ENCODE measurements around the gene PAX6.

Gene PAX6

DNA sequence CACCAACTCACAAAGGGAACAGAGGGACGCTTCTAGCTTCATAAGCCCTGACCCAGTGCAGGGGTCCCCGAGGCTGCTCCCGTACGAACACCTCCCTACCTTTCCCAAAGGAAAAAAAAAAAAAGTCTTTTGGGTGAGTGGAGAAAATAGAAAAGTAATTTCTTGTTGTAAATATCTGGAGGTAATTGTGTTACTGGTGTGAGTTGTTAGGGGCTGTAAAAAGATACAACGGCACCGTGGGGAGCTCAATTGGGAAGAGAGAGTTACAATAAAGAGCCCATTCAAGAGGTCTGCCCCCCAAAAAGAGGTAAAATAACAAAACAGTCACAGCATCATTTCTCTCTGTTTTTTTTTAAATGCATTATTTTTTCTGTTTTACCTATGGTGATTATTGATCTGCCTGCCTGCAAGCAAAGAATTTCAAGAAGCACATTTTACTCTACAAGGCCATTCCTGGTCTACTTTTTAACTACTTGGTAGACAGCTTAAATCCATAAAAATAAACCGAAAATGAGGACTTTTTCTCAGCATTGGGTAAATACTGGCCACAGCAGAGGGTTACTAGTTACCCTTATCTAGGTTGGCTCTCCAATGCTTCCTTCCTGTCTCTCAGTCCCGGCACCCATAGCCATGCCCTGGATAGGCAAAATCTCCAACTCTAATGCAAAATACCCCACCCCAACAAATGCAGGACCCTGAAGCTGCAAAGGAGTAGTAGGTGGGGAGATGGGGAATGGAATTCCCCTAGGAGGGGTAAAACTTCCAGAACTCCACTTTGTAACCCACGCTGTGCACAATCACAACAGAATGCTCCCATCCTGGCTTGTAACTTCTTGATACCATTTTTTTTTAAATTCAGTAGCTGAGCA, 3.1 kb downstream of the PAX6 start:
- no peak for DNase-seq

DNA sequence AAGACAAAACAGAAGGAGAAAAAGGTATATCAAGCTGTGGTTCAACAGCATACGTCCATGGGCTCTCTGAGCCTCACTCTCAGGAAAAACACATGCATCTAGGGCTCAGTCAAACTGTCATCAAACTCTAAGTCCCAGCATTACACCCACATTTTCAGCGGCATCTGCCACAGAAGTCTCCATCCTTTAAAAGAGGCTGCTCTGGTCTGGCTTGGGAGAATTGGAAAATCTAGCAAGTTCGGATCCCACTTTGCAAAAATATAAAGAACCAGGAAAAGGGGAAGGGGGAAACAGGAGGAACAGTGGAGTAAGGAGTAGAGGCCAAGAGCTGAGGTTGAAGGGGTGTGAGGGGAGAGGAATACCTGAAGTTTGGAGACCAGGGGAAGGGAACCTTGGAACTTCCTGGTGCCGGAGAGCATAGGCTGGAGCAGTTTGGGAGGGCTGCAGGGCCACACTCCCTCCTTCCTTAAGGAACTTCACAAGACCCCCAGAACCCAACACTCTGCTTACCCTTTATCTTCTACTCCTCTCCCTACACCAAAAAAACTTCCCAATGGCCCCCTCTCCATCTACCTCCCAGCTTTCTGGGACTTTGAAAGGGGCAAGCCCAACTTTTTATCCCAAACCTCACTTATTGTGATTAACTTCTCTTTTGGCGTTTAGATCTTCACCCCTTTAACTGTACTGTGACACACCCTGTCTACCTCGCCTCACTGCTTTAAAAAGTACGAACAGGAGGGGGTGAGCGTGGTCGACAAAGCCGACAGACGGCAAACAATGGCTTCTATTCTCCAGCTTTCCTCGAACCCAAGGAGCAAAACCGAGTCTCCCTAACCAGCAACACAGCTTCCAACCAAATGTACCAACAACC, 4.0 kb downstream of the PAX6 start:
- DNase-seq = no peak

DNA sequence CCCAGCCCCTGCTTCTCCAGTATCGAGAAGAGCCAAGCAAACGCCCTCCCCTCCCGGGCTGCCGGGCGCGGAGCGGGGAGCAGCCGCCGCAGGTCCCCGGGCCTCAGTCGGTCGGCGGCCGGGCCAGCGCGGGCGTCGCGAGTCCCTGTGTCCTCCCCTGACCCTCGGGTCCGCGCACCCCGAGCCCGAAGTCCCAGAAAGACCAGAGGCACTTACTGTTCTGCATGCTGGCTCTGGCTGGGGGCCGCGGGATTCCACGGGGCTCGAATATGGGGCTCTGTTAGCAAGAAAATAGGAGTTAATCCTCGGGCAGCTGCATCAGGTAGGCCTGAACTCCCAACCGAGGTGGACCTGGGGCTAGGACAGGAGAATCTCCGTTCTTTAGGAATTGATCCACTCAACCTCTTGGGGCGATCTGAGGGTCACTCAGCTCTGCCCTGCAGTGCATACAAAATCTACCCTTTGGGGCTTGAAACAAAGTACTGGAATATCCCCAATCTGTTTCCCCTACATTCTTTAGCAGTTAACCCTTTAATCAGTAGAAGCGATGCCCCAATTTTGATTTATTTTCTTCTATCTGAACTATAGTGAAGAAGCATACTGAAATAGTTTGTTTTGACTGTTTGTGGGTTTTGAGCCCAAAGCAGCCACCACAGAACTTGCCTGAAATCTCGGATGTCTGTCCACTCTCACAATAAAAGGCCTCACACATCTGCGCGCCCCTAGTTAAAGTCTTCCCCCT, 4.8 kb downstream of the PAX6 start:
- no peak for DNase-seq

DNA sequence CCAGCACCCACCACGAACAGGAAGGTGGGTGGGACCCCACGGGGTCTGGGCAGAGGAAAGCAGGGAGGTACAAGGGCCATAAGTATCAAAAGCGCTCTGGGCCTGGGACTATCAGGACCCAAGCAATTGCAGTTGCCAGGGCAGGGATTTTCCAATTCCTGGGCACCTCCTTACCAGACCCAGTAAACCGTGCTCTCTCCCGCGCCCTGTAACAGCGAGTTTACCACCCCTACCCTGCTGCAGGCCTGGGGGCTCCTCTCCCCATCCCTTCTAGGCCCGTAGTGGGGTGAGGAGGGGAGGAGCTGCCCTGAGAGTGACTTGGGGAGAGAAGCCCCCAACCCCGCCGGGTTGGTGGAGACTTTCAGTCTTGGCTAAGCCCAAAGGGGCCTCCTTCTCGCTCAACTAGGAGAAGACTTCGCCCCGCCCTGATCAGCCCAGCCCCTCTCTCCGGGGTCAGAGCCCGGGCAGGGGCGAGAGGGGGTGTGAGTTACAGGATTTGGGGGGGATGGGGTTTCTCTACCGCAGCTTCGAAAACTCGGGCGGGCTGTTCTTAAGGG, 5.4 kb downstream of the PAX6 start:
- DNase-seq = no peak

DNA sequence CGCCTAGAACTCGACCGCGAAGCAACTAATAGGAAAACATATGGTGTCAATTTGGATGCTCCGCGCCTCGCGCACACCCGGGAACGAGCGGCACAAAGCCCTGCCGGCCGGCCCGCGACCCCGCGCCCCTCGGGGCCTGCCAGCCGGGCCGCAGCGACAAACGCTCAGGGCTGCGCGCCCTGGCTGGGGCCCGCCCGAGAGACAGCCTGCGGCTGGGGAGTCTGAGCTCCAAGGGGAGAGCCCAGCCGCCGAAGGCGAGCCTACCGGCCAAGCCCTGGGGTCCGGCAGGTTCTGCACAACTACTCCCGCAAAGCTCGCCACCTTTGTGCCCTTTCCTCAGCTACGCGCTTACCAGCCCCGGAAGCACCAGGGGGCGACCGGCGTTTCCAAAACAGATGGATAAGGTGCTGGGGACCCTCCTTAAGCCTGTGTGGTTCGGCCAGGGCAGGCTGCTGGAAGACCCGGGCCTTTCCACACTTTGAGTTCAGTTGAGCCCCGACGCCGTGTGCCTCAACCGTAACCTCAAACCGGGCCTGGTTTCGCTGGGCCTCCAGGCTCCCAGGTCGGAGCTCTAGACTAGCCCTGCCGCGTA, 6.0 kb downstream of the PAX6 start:
- no peak for DNase-seq

DNA sequence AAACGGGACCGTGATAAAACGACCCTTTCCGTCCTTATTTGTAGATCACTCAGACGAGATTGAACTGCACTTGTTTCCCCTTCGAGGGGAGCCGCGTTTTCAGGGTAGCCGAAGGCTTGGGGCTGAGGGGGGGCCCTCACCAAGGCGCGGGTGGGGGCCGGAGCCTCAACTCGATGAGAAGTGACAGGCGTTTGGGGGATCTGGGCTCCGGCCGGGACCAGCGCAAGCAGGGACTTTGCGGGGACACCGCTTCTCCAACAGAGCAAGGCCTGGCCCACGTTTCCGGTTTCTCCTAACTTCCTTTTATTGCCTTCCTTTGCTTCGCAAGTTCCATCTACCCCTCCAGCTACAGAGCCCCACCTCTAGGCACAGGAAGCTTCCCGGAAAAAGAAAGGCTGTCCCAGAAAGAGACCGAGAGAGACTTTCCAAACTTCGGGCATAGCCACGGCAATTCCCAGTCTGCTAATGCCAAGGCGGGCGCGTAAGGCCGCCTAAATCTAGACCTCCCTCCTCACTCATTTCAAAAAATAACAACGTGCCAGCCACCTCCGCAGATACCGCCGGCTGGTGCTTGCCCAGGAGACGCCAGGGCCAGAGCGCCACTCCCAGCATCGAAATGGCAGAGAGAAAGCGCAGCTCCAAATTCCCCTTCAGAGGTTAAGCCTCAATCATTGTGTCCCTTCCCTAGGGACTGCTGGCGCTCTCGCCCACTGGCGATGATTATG, 6.6 kb downstream of the PAX6 start:
- DNase-seq = no peak

DNA sequence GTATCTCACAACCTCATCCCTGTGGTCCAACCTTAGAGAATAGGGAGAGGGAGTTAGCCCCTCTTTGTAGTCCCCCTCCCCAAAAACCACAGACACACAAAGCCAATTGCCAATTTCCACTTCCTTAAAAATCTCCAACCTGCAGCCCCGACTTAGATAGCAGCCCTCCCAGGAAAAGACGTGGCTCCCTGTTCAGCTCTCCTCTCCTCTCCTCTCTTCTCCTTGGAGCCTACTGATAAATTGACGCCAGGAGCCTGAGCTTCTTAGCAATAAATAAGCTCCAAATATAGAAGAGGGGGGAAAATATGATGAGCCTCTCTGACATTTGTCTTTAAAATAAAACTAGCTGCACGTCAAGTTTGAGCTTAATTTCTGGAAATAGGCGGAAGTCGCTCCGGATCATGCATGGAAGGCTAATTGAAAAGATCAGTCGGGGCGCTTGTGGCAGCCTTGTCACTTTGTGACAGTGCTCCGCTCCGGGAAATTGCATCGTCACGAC, 7.3 kb downstream of the PAX6 start:
- DNase-seq = no peak

DNA sequence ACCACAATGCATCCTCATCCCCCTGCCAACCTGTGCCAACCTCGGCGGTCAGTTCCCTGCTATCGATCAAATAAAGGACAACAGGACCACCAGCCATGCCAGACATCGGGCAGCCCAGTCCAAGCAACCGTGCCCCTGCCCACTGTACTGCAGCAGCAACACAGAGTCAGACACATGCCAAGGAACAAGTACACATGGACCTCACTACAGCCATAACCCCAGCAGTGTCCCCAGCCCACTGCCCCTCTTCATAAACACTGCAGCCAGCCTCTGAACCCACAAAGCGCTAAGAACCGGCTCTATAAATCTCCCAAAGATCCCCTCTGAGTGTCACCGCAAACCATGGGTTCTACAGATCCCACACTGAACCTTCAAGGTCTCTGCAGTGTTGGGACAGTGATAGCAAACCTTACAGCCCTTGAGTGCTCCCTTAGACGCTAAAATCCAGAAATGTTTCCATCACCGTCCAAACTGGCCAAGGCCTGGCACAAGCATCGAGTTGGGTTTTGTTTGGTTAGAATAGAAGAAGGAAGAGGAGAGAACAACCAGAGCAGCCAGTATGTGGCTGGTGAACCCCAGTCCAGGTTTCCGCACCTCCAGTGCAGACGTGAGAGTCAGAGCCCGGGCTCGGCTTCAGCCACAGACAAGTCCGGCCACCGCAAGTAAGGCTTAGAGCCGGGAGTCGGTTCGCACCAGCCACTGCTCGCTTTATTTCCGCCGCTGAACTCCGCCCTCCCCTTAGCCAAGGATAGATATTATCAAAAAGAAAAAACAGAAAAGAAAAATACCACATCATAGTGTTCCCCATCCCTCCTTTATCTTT, 7.9 kb downstream of the PAX6 start:
- DNase-seq = no peak

DNA sequence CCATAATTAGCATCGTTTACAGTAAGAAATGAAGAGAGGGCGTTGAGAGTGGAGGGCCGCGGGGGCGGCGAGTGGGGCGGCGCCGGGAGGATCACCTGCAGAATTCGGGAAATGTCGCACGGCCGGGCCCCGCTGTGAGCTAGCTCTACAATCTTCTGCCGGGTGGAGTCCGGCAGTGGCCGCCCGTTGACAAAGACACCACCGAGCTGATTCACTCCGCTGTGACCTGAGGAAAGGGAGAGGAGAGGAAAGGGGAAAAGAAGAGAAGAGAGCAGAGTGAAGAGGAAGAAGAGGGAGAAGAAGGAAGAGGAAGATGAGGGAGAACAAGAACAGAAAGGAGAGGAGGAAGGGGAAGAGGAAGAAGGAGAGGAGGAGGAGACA, 8.5 kb downstream of the PAX6 start:
- DNase-seq = no peak

DNA sequence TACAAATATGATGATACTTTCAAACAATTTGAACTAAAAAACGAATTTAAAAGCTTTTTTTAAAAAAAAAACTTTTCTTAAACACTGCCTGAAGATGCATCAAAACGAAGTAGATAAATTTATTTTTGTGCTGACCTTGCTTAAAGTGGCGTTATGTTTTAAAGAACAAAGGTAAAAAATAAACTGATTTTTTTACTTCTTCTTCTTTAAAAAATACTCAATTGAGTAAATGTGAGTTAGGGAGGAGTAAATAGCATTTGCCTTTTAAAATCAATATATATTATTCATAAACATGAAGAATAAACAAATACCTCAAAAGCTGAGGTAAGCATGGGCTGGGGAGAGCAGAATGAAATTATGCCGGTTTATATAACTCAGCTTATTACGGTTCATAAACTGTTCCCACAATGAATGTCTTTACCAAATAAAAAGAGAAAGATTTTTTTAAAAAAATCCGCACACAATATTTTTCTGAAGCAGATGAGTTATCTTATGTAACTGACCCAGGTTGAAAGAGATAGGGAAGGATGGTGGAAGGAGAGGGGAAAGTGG, 9.0 kb downstream of the PAX6 start:
- DNase-seq = no peak

DNA sequence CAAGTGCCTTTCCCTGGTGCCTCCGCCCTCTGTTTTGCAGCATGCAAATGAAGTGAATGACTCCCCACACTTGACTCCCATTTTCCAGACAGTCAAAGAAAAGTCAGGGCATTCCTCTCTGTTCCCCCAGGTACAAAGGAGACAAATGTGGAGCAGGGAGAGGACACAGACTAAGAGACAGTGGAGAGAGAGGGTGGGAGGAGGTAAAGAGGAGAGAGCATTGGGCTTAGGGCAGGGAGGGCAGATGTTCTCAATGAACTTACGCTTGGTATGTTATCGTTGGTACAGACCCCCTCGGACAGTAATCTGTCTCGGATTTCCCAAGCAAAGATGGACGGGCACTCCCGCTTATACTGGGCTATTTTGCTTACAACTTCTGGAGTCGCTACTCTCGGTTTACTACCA, 9.8 kb downstream of the PAX6 start:
- no peak for DNase-seq

DNA sequence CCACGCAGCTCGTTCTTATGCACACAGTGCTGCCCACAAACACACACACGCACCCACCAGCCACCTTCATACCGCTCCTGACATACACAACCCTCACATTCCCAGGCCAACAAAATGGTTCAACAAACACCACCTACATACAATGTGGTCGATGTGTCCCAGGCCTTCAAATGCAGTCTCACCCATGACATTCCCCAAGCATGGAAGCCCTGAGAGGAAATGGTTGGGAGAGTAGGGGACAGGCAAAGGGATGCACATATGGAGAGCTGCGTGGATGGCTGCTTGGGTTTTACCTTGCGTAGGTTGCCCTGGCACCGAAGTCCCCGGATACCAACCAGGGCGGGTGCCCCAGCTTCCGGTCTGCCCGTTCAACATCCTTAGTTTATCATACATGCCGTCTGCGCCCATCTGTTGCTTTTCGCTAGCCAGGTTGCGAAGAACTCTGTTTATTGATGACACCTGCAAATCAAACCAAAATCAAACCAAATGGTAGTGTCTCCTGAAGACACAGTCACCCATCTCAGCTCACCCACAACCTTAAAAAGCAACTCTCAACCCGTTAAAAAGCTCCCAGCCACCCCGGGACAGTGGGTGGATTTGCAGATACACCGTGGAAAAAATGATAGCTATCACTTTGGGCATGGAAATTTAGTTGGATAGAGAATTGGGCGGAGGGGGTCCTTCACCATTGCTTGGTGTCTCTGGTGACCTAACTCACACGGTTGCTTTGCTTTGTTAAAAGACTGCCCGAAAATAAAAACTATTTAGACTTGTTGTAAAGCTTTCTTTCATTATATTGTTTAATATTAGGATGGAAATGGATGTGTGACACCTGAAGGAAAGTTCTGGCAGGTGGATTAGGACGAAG, 10.5 kb downstream of the PAX6 start:
- no peak for DNase-seq

DNA sequence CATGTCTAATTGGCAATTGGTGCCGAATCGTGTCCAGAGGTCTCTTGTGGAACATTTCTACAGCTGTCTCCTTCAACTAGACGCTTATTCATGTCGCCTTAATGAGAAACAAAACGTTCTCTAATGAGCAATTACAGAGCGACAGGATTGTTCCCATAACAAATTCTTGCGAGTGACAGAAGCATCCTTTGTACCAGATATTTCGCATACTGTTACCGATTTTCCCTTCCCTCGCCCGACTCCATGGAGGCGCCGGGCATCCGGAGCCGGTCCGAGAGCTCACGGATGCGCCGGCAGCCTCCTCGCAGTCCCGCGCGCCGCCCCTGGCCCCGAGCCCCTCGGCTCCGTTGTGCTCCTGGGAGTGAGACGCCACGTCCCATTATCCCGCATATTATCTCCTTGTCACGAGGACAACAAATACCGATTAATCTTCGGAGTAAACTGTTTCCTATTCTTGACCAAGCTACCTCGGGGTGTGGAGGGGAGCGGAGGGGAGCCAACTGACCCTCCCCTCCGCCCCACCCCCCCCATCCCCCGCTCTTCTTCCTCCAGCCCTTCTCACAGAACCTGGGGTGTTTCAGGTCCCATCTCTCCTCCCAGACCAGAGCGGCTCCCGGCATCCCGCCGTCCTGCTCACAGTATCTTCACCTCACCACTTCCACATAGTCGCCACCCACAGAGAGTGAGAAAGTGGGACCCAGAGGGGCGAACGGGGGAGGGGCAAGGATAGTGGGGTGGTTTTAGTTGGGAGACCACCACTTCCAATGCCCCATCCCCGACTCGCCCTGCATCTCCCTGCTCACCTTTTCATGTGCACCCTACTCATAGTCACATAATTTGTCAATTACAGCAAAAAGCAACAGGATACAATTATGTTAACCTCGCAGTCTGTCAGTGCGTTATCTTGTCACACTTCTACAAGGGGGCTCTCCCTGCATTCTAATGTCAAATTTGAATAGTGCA, 11.4 kb downstream of the PAX6 start:
- no peak for DNase-seq

DNA sequence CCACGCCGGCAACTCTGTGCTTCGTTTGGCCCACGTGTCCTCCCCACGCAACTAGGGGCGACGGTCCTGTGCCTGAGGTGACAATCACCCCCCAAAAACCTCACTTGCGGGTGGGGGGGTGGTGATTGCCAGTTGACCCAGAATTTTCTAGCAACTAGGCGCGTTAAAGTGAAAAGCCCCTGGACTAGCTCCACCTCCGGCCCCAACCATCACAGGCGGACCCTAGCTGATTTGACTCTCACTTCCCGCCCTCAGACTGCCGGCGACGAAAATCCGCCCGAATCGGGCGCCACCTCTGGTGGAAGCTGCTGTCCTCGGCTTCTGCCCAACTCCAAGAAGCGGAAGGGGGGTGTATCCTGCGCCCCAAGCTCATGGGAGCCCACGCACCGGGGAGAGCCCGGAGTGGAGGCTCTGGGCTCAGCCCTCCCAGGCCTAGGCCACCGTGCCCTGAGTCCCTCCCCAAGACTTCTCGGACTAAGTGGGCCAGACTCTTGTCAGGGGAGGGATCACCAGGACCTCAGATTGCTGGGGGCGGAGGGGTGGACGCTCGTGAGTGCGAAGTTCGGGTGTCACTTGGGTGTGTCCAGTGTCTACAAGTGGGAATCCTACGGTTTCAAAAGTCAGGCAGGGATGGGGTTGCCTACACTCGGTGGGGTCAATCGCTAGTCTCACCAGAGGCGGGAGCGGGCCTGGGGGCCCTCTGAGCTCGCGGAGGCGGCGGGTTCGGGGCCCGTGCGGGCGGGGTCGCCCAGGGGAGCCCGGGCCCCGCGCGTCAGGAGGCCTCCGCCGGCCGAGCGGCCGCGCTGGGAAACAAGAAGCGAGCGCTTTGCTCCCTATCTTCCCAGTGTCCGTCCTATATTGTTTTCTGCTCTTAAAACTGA, 12.3 kb downstream of the PAX6 start:
- DNase-seq = no peak

DNA sequence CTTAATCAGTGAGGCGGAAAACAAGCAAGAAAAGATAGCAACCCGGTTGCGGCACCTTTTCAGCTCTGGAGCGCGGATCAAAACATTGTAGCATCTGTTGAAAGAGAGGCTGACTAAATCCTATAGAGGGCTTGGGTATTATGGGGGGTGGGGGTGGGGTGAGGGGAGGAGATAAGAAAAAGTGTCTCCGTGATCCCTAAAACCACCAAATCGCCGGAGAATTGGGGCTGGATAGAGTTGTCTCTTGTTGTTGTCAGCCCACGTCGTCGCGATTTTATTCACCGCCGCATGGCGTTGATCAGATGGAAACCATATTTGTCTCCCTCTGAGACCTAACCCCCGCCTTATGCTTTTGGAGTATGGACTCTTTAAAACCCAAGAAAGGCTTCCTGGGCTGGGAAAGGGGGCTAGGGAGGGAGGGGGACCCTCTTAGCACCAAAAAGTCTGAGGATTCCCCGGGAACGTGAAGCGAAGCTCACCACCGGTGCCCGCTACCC, 13.0 kb downstream of the PAX6 start:
- no peak for DNase-seq

DNA sequence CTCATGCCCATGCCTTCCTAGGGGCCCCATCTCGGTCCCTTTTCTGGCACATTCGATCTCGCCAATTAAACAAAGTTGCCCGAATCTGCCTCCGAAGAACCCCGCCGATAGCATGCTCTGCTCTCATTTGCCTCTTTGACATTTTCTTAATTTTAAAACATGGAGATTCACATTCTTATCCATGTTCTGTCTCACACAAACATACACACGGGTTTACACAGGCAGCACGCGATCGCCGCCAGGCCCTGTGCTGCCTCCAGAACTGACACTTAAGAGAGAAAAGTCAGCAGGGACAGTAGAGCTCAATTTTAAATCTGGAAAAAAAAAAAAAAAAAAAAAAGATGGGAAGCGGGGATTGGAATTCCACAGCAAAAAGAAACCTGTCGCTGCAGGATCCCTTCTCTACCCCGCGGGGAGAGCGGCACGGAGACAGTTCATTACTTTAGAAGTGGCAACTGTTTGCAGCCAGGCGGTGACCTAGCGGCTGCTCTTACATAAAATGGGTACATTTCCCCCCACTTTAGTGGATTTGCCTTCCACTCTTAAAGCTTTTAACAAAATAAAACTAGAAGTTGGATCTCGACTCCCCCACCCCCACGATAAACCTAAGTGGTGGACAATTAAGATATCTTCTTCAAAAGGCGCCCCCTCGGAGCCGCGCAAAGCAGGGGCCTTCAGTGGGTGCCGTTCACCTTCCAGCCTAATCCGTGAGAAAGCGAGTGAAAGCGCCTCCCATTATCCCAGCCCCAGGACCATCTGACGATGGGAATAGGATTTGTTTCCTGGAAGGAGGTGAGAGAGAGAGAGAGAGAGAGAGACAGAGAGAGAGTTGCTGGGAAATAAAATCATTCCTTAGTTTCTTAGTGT, 13.7 kb downstream of the PAX6 start:
- no peak for DNase-seq

All from NCI-H748 treated with DMSO at 0.1 percent for 48 hours (cell line).